Upper lobe of left lung (tissue), 4 donors: ENCODE results near the gene DIAPH1.

Source experiments
- CTCF ChIP-seq, 6 experiments: fragments of 450-650 bp in 4 of 6; fragments of 200-600 bp in 2 of 6; sonication (generic) in 2 of 6; IDR thresholded peaks; one replicate each; pipeline ENCODE4 v1.5.1; 2016 to 2019; ENCODE audit warnings: antibody characterized with exemption in 6 of 6
- EP300 ChIP-seq, 4 donors: sonication (generic); formaldehyde crosslinking; IDR thresholded peaks; one replicate each; pipeline ENCODE4 v1.5.1; 2017; ENCODE audit warnings: antibody characterized with exemption in 4 of 4, control low read depth in 2 of 4
- POLR2AphosphoS5 ChIP-seq, 2 donors: sonication (generic); formaldehyde crosslinking; IDR thresholded peaks; one replicate each; pipeline ENCODE4 v1.5.1; 2017; ENCODE audit warnings: antibody characterized with exemption in 2 of 2

DNA sequence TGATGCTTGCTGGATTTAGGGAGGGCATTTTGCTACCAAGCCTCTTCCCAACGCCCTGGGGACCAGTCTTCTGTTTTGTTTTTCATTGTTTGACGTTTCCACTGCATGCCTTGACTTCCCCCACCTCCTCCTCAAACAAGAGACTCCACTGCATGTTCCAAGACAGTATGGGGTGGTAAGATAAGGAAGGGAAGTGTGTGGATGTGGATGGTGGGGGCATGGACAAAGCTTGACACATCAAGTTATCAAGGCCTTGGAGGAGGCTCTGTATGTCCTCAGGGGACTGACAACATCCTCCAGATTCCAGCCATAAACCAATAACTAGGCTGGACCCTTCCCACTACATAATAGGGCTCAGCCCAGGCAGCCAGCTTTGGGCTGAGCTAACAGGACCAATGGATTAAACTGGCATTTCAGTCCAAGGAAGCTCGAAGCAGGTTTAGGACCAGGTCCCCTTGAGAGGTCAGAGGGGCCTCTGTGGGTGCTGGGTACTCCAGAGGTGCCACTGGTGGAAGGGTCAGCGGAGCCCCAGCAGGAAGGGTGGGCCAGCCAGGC lies 107.0 kb downstream of the DIAPH1 start:
- TF ChIP-seq CTCF (IDR thresholded peaks at IDR 0.05) = no peak
- TF ChIP-seq EP300 (IDR thresholded peaks at IDR 0.05) = no peak
- no peak for TF ChIP-seq POLR2AphosphoS5 (IDR thresholded peaks at IDR 0.05)
